ENCODE results near the gene KIF1A.

KIF1A gene

GRCh38 chr2:240720686-240721595, 99.1 kb downstream of the KIF1A start:
- no peaks in the 10 kb centered on the region for H3K79me2 ChIP-seq (ENCODE audit: insufficient read depth, low read length)
- H4K20me1 ChIP-seq (ENCODE audit: insufficient read depth, low read length), result no peaks in the 10 kb centered on the region
- no peaks in the 10 kb centered on the region for H3K9me2 ChIP-seq (ENCODE audit: low read depth, low read length)
- H3K36me3 ChIP-seq (ENCODE audit: insufficient read depth, low read length), result no peaks in the 10 kb centered on the region
- no peak overlapping the region for H3K4me3 ChIP-seq (ENCODE audit: low read depth, low read length, poor library complexity, severe bottlenecking)
- H3F3A ChIP-seq (ENCODE audit: insufficient read depth, low read length), result no peaks in the 10 kb centered on the region
- H3K27me3 ChIP-seq (ENCODE audit: insufficient read depth, low read length), result no peaks in the 10 kb centered on the region
- no peaks in the 10 kb centered on the region for H3K9me3 ChIP-seq (ENCODE audit: low read length)
- no peak overlapping the region for H3K27ac ChIP-seq (ENCODE audit: low read depth, low read length, poor library complexity, severe bottlenecking)
- no peak overlapping the region for H2AFZ ChIP-seq (ENCODE audit: low read length)
- no peak overlapping the region for H3K4me2 ChIP-seq (ENCODE audit: low read length)
- TF ChIP-seq CTCF (IDR thresholded peaks at IDR 0.05; ENCODE audit: low read length), result no peak
- no peak for TF ChIP-seq EZH2 (IDR thresholded peaks at IDR 0.05; ENCODE audit: borderline replicate concordance, low read length)
- H3K4me1 ChIP-seq (ENCODE audit: insufficient read depth, low read length, severe bottlenecking), result no peaks in the 10 kb centered on the region
- no peak overlapping the region for H3K9ac ChIP-seq (ENCODE audit: low read length)

GRCh38 chr2:240719676-240720545, 100.1 kb downstream of the KIF1A start:
- no peaks in the 10 kb centered on the region for H3K79me2 ChIP-seq (ENCODE audit: insufficient read depth, low read length)
- H3K4me2 ChIP-seq (ENCODE audit: low read length), result no peak overlapping the region
- no peaks in the 10 kb centered on the region for H4K20me1 ChIP-seq (ENCODE audit: insufficient read depth, low read length)
- no peak overlapping the region for H3K27ac ChIP-seq (ENCODE audit: low read depth, low read length, poor library complexity, severe bottlenecking)
- H3K4me1 ChIP-seq (ENCODE audit: insufficient read depth, low read length, severe bottlenecking), result no peaks in the 10 kb centered on the region
- no peaks in the 10 kb centered on the region for H3F3A ChIP-seq (ENCODE audit: insufficient read depth, low read length)
- no peaks in the 10 kb centered on the region for H3K36me3 ChIP-seq (ENCODE audit: insufficient read depth, low read length)
- H2AFZ ChIP-seq (ENCODE audit: low read length), result no peak overlapping the region
- TF ChIP-seq EZH2 (IDR thresholded peaks at IDR 0.05; ENCODE audit: borderline replicate concordance, low read length) (no peak), CTCF (IDR thresholded peaks at IDR 0.05; ENCODE audit: low read length) (no peak)
- no peak overlapping the region for H3K9ac ChIP-seq (ENCODE audit: low read length)
- no peaks in the 10 kb centered on the region for H3K9me3 ChIP-seq (ENCODE audit: low read length)
- H3K27me3 ChIP-seq (ENCODE audit: insufficient read depth, low read length), result no peaks in the 10 kb centered on the region
- H3K4me3 ChIP-seq (ENCODE audit: low read depth, low read length, poor library complexity, severe bottlenecking), result no peak overlapping the region
- H3K9me2 ChIP-seq (ENCODE audit: low read depth, low read length), result no peaks in the 10 kb centered on the region

GRCh38 chr2:240718896-240719490, 101.0 kb downstream of the KIF1A start:
- no peaks in the 10 kb centered on the region for H3K9me3 ChIP-seq (ENCODE audit: low read length)
- H3K4me2 ChIP-seq (ENCODE audit: low read length), result no peak overlapping the region
- H3F3A ChIP-seq (ENCODE audit: insufficient read depth, low read length), result no peaks in the 10 kb centered on the region
- H4K20me1 ChIP-seq (ENCODE audit: insufficient read depth, low read length), result no peaks in the 10 kb centered on the region
- no peaks in the 10 kb centered on the region for H3K27me3 ChIP-seq (ENCODE audit: insufficient read depth, low read length)
- H3K36me3 ChIP-seq (ENCODE audit: insufficient read depth, low read length), result no peaks in the 10 kb centered on the region
- H3K9me2 ChIP-seq (ENCODE audit: low read depth, low read length), result no peaks in the 10 kb centered on the region
- no peak overlapping the region for H3K4me3 ChIP-seq (ENCODE audit: low read depth, low read length, poor library complexity, severe bottlenecking)
- H2AFZ ChIP-seq (ENCODE audit: low read length), result no peak overlapping the region
- no peaks in the 10 kb centered on the region for H3K79me2 ChIP-seq (ENCODE audit: insufficient read depth, low read length)
- H3K27ac ChIP-seq (ENCODE audit: low read depth, low read length, poor library complexity, severe bottlenecking), result no peak overlapping the region
- H3K9ac ChIP-seq (ENCODE audit: low read length), result no peak overlapping the region
- TF ChIP-seq CTCF (IDR thresholded peaks at IDR 0.05; ENCODE audit: low read length) (no peak), EZH2 (IDR thresholded peaks at IDR 0.05; ENCODE audit: borderline replicate concordance, low read length) (no peak)
- no peaks in the 10 kb centered on the region for H3K4me1 ChIP-seq (ENCODE audit: insufficient read depth, low read length, severe bottlenecking)

All from OCI-LY1 (cell line).